Vagina (tissue), 2 donors: Measurements from ENCODE around the gene KATNA1. TPM values are rescaled to one million over a fixed set of nuclear protein-coding genes. Genes with fewer than 3 reads are reported as not detected.

ENCODE experiments used
- DNase-seq, 2 donors: peaks; one replicate each; pipeline ENCODE4 v3.0.0-alpha.2; 2017; ENCODE audit errors: extremely low spot score in 2 of 2
- H3K27ac ChIP-seq: fragments of 200-600 bp; sonication (generic); one replicate; pipeline ENCODE4 v1.5.1; 2019
- H3K27me3 ChIP-seq: fragments of 200-600 bp; sonication (generic); one replicate; pipeline ENCODE4 v1.5.1; 2019
- H3K36me3 ChIP-seq, 2 donors: fragments of 200-600 bp; sonication (generic); one replicate each; pipeline ENCODE4 v1.5.1; 2017 to 2019
- H3K4me1 ChIP-seq: fragments of 200-600 bp; sonication (generic); one replicate; pipeline ENCODE4 v1.5.1; 2019
- H3K4me3 ChIP-seq, 2 donors: fragments of 200-600 bp; sonication (generic); 1 replicate in 1 of 2; 2 replicates in 1 of 2; pipeline ENCODE4 v1.5.1; 2016 to 2019
- H3K9me3 ChIP-seq: fragments of 200-600 bp; sonication (generic); one replicate; pipeline ENCODE4 v1.5.1; 2019
- CTCF ChIP-seq, 3 experiments: fragments of 450-650 bp in 2 of 3; fragments of 200-600 bp in 1 of 3; sonication (generic) in 1 of 3; IDR thresholded peaks; one replicate each; pipeline ENCODE4 v1.5.1; 2017 to 2019; ENCODE audit warnings: antibody characterized with exemption in 3 of 3, mild to moderate bottlenecking in 2 of 3, moderate library complexity in 2 of 3
- POLR2A ChIP-seq, 2 donors: fragments of 450-650 bp; IDR thresholded peaks; one replicate each; pipeline ENCODE4 v1.6.1; 2017; ENCODE audit warnings: antibody characterized with exemption in 2 of 2, mild to moderate bottlenecking in 2 of 2, moderate library complexity in 2 of 2
- POLR2AphosphoS5 ChIP-seq, 2 donors: sonication (generic); formaldehyde crosslinking; IDR thresholded peaks; one replicate each; pipeline ENCODE4 v1.9.0; 2017; ENCODE audit warnings: antibody characterized with exemption in 2 of 2, mild to moderate bottlenecking in 2 of 2, low read depth in 1 of 2; ENCODE audit not compliant: insufficient read depth in 1 of 2
- intact Hi-C: fragments of 100-400 bp; cut with DNase I; formaldehyde crosslinking; loops from one replicate; pipeline ENCODE4 v1.15.1; 2023
- total RNA-seq: library from RNA; depleted of rRNA; stranded (reverse); fragments of >200 nt; gene quantifications from one replicate; pipeline ENCODE4 v1.2.3, GENCODE V29; 2016

KATNA1 gene
- total RNA-seq, 1 donor from 2014 or later: 18.7 TPM

- intact Hi-C loops: no loop called here
- TF ChIP-seq POLR2AphosphoS5 (IDR thresholded peaks at IDR 0.05; ENCODE audit: insufficient read depth in 1 of 2, low read depth in 1 of 2) (peak in 1 of 2 donors; percentile 59), POLR2A (IDR thresholded peaks at IDR 0.05) (peak in 1 of 2 donors; percentile 41), CTCF (IDR thresholded peaks at IDR 0.05) (no peak)
Observed at GRCh38 chr6:149566410-149567193, 81.9 kb downstream of the KATNA1 start.

GRCh38 chr6:149565527-149566409 lies 82.7 kb downstream of the KATNA1 start, which contains the start of gene GINM1:
GINM1 (plus strand) TSS chr6:149566375; CDS start chr6:149566415, 40 bp downstream.
- TF ChIP-seq POLR2A (IDR thresholded peaks at IDR 0.05) (no peak), POLR2AphosphoS5 (IDR thresholded peaks at IDR 0.05; ENCODE audit: insufficient read depth in 1 of 2, low read depth in 1 of 2) (peak; percentile 45 to 58), CTCF (IDR thresholded peaks at IDR 0.05) (peak in 2 of 3 experiments; percentile 28 to 42)
- no peaks in the 10 kb centered on the region for H3K27me3 ChIP-seq
- H3K27ac ChIP-seq: peak within 1 kb of the TSS; percentile 78
- intact Hi-C loops: no loop called here
- peaks cover 14% of the 10 kb centered on the region for H3K4me1 ChIP-seq
- H3K9me3 ChIP-seq: no peaks in the 10 kb centered on the region
- no peaks in the 10 kb centered on the region for H3K36me3 ChIP-seq
- peak in 1 of 2 donors; percentile 89 for DNase-seq
- peak within 1 kb of the TSS; percentile 75 to 82 for H3K4me3 ChIP-seq

More at GRCh38 chr6:149566410-149567193, 81.9 kb downstream of the KATNA1 start:
- Histone ChIP-seq H3K9me3 (no peaks in the 10 kb centered on the region), H3K27me3 (no peaks in the 10 kb centered on the region), H3K4me3 (peak overlapping the region; percentile 75 to 82), H3K36me3 (no peaks in the 10 kb centered on the region), H3K4me1 (peaks cover 14% of the 10 kb centered on the region), H3K27ac (peak overlapping the region; percentile 78)
- DNase-seq: no peak

GRCh38 chr6:149563928-149564325 lies 84.6 kb downstream of the KATNA1 start:
- TF ChIP-seq POLR2AphosphoS5 (IDR thresholded peaks at IDR 0.05; ENCODE audit: insufficient read depth in 1 of 2, low read depth in 1 of 2): no peak
- TF ChIP-seq CTCF (IDR thresholded peaks at IDR 0.05): no peak
- TF ChIP-seq POLR2A (IDR thresholded peaks at IDR 0.05): no peak
- H3K4me1 ChIP-seq: peaks cover 14% of the 10 kb centered on the region
- no peaks in the 10 kb centered on the region for H3K27me3 ChIP-seq
- H3K9me3 ChIP-seq: no peaks in the 10 kb centered on the region
- DNase-seq: no peak
- no peak overlapping the region for H3K27ac ChIP-seq
- intact Hi-C loops: no loop called here
- no peaks in the 10 kb centered on the region for H3K36me3 ChIP-seq
- no peak overlapping the region for H3K4me3 ChIP-seq

- intact Hi-C loops: no loop called here
- Histone ChIP-seq H3K4me1 (peaks cover 14% of the 10 kb centered on the region), H3K27me3 (no peaks in the 10 kb centered on the region), H3K36me3 (no peaks in the 10 kb centered on the region), H3K27ac (no peak overlapping the region), H3K4me3 (no peak overlapping the region), H3K9me3 (no peaks in the 10 kb centered on the region)
- DNase-seq: no peak
- TF ChIP-seq POLR2A (IDR thresholded peaks at IDR 0.05) (no peak), CTCF (IDR thresholded peaks at IDR 0.05) (no peak), POLR2AphosphoS5 (IDR thresholded peaks at IDR 0.05; ENCODE audit: insufficient read depth in 1 of 2, low read depth in 1 of 2) (peak in 1 of 2 donors; percentile 41)
Observed at GRCh38 chr6:149563203-149563927, 85.1 kb downstream of the KATNA1 start.
